Hematopoietic multipotent progenitor cell treated with erythropoietin and hydrocortisone succinate and interleukin-3 and kit ligand, for 17 days (in vitro differentiated cells): ENCODE measurements around the gene MAP2K3.

Experiments
- DNase-seq: peaks from one replicate; pipeline ENCODE4 v3.0.0-alpha.2; 2015; ENCODE audit warnings: low spot score

Gene MAP2K3

GRCh38 chr17:21282850-21283249 lies 1.7 kb upstream of the MAP2K3 start:
- no peak for DNase-seq

GRCh38 chr17:21283482-21284318 lies 811 bp upstream of the MAP2K3 start:
- no peak for DNase-seq

- DNase-seq = peak; percentile 70
Measured at GRCh38 chr17:21285164-21286065, 904 bp downstream of the MAP2K3 start.

- DNase-seq = peak; percentile 72
Measured at GRCh38 chr17:21286066-21286770, 1.7 kb downstream of the MAP2K3 start.

- DNase-seq = peak; percentile 80
Measured at GRCh38 chr17:21286909-21287702, 2.6 kb downstream of the MAP2K3 start.

GRCh38 chr17:21287703-21288449 lies 3.4 kb downstream of the MAP2K3 start:
- DNase-seq = peak; percentile 98

- peak; percentile 74 for DNase-seq
Measured at GRCh38 chr17:21288571-21289017, 4.1 kb downstream of the MAP2K3 start.

GRCh38 chr17:21289175-21289901 lies 4.8 kb downstream of the MAP2K3 start:
- DNase-seq = no peak

GRCh38 chr17:21289902-21290571 lies 5.5 kb downstream of the MAP2K3 start:
- peak; percentile 82 for DNase-seq

- DNase-seq = peak; percentile 26
Measured at GRCh38 chr17:21291357-21291756, 6.8 kb downstream of the MAP2K3 start.

- no peak for DNase-seq
Measured at GRCh38 chr17:21291862-21292261, 7.4 kb downstream of the MAP2K3 start.

- DNase-seq = peak; percentile 38
Measured at GRCh38 chr17:21292867-21293830, 8.6 kb downstream of the MAP2K3 start.

- peak; percentile 56 for DNase-seq
Measured at GRCh38 chr17:21293831-21294210, 9.3 kb downstream of the MAP2K3 start.

- peak; percentile 96 for DNase-seq
Measured at GRCh38 chr17:21294321-21295035, 10.0 kb downstream of the MAP2K3 start.

GRCh38 chr17:21295036-21295952 lies 10.8 kb downstream of the MAP2K3 start:
- peak; percentile 81 for DNase-seq
